ENCODE results near the gene MSRB3. TPM values are rescaled to one million over a fixed set of nuclear protein-coding genes. Genes with fewer than 3 reads are reported as not detected.
"Not testable (repeated sequence)": the region's sequence is repeated elsewhere in the genome, so short reads cannot be mapped to it uniquely, and the experiment has no call there.

MSRB3 gene
- total and polyA plus RNA-seq, 5 donors = 59.7 to 210 (median 125) TPM

- Histone ChIP-seq H3K27ac (ENCODE audit: low read length) (no peak overlapping the region), H3K4me1 (ENCODE audit: control insufficient read depth, insufficient read depth, low read length) (no peaks in the 10 kb centered on the region), H3K27me3 (ENCODE audit: control insufficient read depth, insufficient read depth) (no peaks in the 10 kb centered on the region), H3K9me3 (ENCODE audit: control insufficient read depth, low read length) (no peaks in the 10 kb centered on the region), H3K4me3 (ENCODE audit: low read length) (no peak overlapping the region)
- intact Hi-C loops (cut with DNase I) = no loop called here
- ATAC-seq (no peak), DNase-seq (no peak)
- WGBS = 75% methylated on average over 3 of the region's 3 CpGs
Measured at GRCh38 chr12:65266408-65266807, 12.1 kb upstream of the MSRB3 start.

- H3K4me1 ChIP-seq (ENCODE audit: control insufficient read depth, insufficient read depth, low read length) = no peaks in the 10 kb centered on the region
- ATAC-seq (no peak), DNase-seq (no peak)
- intact Hi-C loops (cut with DNase I) = no loop called here
- WGBS = 44% methylated on average over 1 of the region's 1 CpG
- no peaks in the 10 kb centered on the region for H3K27me3 ChIP-seq (ENCODE audit: control insufficient read depth, insufficient read depth)
- no peaks in the 10 kb centered on the region for H3K9me3 ChIP-seq (ENCODE audit: control insufficient read depth, low read length)
- H3K27ac ChIP-seq (ENCODE audit: low read length) = no peak overlapping the region
- no peak overlapping the region for H3K4me3 ChIP-seq (ENCODE audit: low read length)
Measured at GRCh38 chr12:65269603-65270002, 8.9 kb upstream of the MSRB3 start.

GRCh38 chr12:65274602-65275272 is 3.7 kb upstream of the MSRB3 start:
- WGBS = 83% methylated on average over 7 of the region's 7 CpGs
- ATAC-seq (no peak), DNase-seq (no peak)
- no peaks in the 10 kb centered on the region for H3K4me1 ChIP-seq (ENCODE audit: control insufficient read depth, insufficient read depth, low read length)
- intact Hi-C loops (cut with DNase I) = no loop called here
- H3K9me3 ChIP-seq (ENCODE audit: control insufficient read depth, low read length) = no peaks in the 10 kb centered on the region
- H3K4me3 ChIP-seq (ENCODE audit: low read length) = no peak overlapping the region
- no peak overlapping the region for H3K27ac ChIP-seq (ENCODE audit: low read length)
- H3K27me3 ChIP-seq (ENCODE audit: control insufficient read depth, insufficient read depth) = no peaks in the 10 kb centered on the region

- no peak overlapping the region for H3K4me3 ChIP-seq (ENCODE audit: low read length)
- ATAC-seq (no peak), DNase-seq (no peak)
- intact Hi-C loops (cut with DNase I) = no loop called here
- H3K9me3 ChIP-seq (ENCODE audit: control insufficient read depth, low read length) = no peaks in the 10 kb centered on the region
- H3K4me1 ChIP-seq (ENCODE audit: control insufficient read depth, insufficient read depth, low read length) = no peaks in the 10 kb centered on the region
- no peak overlapping the region for H3K27ac ChIP-seq (ENCODE audit: low read length)
- WGBS = 88% methylated on average over 3 of the region's 3 CpGs
- H3K27me3 ChIP-seq (ENCODE audit: control insufficient read depth, insufficient read depth) = no peaks in the 10 kb centered on the region
Measured at GRCh38 chr12:65275627-65276026, 2.9 kb upstream of the MSRB3 start.

- DNase-seq (no peak), ATAC-seq (no peak)
- Histone ChIP-seq H3K9me3 (ENCODE audit: control insufficient read depth, low read length) (no peaks in the 10 kb centered on the region), H3K27ac (ENCODE audit: low read length) (no peak overlapping the region), H3K27me3 (ENCODE audit: control insufficient read depth, insufficient read depth) (no peaks in the 10 kb centered on the region), H3K4me1 (ENCODE audit: control insufficient read depth, insufficient read depth, low read length) (no peaks in the 10 kb centered on the region), H3K4me3 (ENCODE audit: low read length) (no peak overlapping the region)
- intact Hi-C loops (cut with DNase I) = no loop called here
- 69% methylated on average over 3 of the region's 3 CpGs for WGBS
Measured at GRCh38 chr12:65276916-65277530, 1.5 kb upstream of the MSRB3 start.

GRCh38 chr12:65277994-65278575 is 398 bp upstream of the MSRB3 start:
- intact Hi-C loops (cut with DNase I) = no loop called here
- Histone ChIP-seq H3K4me3 (ENCODE audit: low read length) (peak overlapping the region; percentile 70), H3K9me3 (ENCODE audit: control insufficient read depth, low read length) (no peaks in the 10 kb centered on the region), H3K27ac (ENCODE audit: low read length) (peak overlapping the region; percentile 13), H3K4me1 (ENCODE audit: control insufficient read depth, insufficient read depth, low read length) (no peaks in the 10 kb centered on the region), H3K27me3 (ENCODE audit: control insufficient read depth, insufficient read depth) (no peaks in the 10 kb centered on the region)
- DNase-seq (no peak), ATAC-seq (peak in 1 of 2 donors; percentile 1)
- WGBS = 15% methylated on average over 23 of the region's 23 CpGs

- no peaks in the 10 kb centered on the region for H3K9me3 ChIP-seq (ENCODE audit: control insufficient read depth, low read length)
- H3K27me3 ChIP-seq (ENCODE audit: control insufficient read depth, insufficient read depth) = no peaks in the 10 kb centered on the region
- WGBS = 7% methylated on average over 23 of the region's 23 CpGs
- no peaks in the 10 kb centered on the region for H3K4me1 ChIP-seq (ENCODE audit: control insufficient read depth, insufficient read depth, low read length)
- ATAC-seq = peak in 1 of 2 donors; percentile 88
- peak overlapping the region; percentile 72 for H3K27ac ChIP-seq (ENCODE audit: low read length)
- DNase-seq = peak in 1 of 3 donors; percentile 79
- intact Hi-C loops (cut with DNase I) = no loop called here
- H3K4me3 ChIP-seq (ENCODE audit: low read length) = peak overlapping the region; percentile 70
Measured at GRCh38 chr12:65279369-65280112, 1.1 kb downstream of the MSRB3 start.

- intact Hi-C loops (cut with DNase I) = no loop called here
- DNase-seq (no peak), ATAC-seq (no peak)
- Histone ChIP-seq H3K4me1 (ENCODE audit: control insufficient read depth, insufficient read depth, low read length) (no peaks in the 10 kb centered on the region), H3K27ac (ENCODE audit: low read length) (no peak overlapping the region), H3K27me3 (ENCODE audit: control insufficient read depth, insufficient read depth) (no peaks in the 10 kb centered on the region), H3K4me3 (ENCODE audit: low read length) (no peak overlapping the region), H3K9me3 (ENCODE audit: control insufficient read depth, low read length) (no peaks in the 10 kb centered on the region)
- 33% methylated on average over 3 of the region's 3 CpGs for WGBS
Measured at GRCh38 chr12:65280306-65280705, 1.8 kb downstream of the MSRB3 start.

GRCh38 chr12:65282840-65283239 is 4.4 kb downstream of the MSRB3 start:
- WGBS = 70% methylated on average over 1 of the region's 1 CpG
- intact Hi-C loops (cut with DNase I) = no loop called here
- Histone ChIP-seq H3K9me3 (ENCODE audit: control insufficient read depth, low read length) (no peaks in the 10 kb centered on the region), H3K27ac (ENCODE audit: low read length) (no peak overlapping the region), H3K4me1 (ENCODE audit: control insufficient read depth, insufficient read depth, low read length) (peaks cover 2% of the 10 kb centered on the region), H3K27me3 (ENCODE audit: control insufficient read depth, insufficient read depth) (no peaks in the 10 kb centered on the region), H3K4me3 (ENCODE audit: low read length) (no peak overlapping the region)
- no peak for DNase-seq
- no peak for ATAC-seq

- intact Hi-C loops (cut with DNase I) = not testable (repeated sequence)
- 94% methylated on average over 7 of the region's 7 CpGs for WGBS
Measured at GRCh38 chr12:65285532-65285931, 7.0 kb downstream of the MSRB3 start.

GRCh38 chr12:65287426-65287825 is 8.9 kb downstream of the MSRB3 start:
- intact Hi-C loops (cut with DNase I) = no loop called here
- no peak for ATAC-seq
- H3K4me1 ChIP-seq (ENCODE audit: control insufficient read depth, insufficient read depth, low read length) = peaks cover 2% of the 10 kb centered on the region
- H3K9me3 ChIP-seq (ENCODE audit: control insufficient read depth, low read length) = no peaks in the 10 kb centered on the region
- no peak overlapping the region for H3K27ac ChIP-seq (ENCODE audit: low read length)
- DNase-seq = no peak
- H3K4me3 ChIP-seq (ENCODE audit: low read length) = no peak overlapping the region
- WGBS = 78% methylated on average over 2 of the region's 2 CpGs
- no peaks in the 10 kb centered on the region for H3K27me3 ChIP-seq (ENCODE audit: control insufficient read depth, insufficient read depth)

More at GRCh38 chr12:65285532-65285931, 7.0 kb downstream of the MSRB3 start:
- not testable (repeated sequence) for H3K27ac ChIP-seq (ENCODE audit: low read length); H3K27me3 ChIP-seq (ENCODE audit: control insufficient read depth, insufficient read depth); H3K9me3 ChIP-seq (ENCODE audit: control insufficient read depth, low read length); H3K4me3 ChIP-seq (ENCODE audit: low read length); H3K4me1 ChIP-seq (ENCODE audit: control insufficient read depth, insufficient read depth, low read length); DNase-seq; ATAC-seq
